Transverse colon (tissue), 4 donors: ENCODE measurements around the gene CTNNBL1. TPM values are rescaled to one million over a fixed set of nuclear protein-coding genes. Genes with fewer than 3 reads are reported as not detected.

Experiments used
- DNase-seq: peaks from one replicate; pipeline ENCODE4 v3.0.0-alpha.2; 2019
- H3K27ac ChIP-seq, 4 donors: fragments of 200-600 bp; sonication (generic); 2 replicates each; pipeline ENCODE4 v1.5.1; 2016 to 2018; ENCODE audit warnings: inconsistent platforms in 4 of 4
- H3K27me3 ChIP-seq: fragments of 200-600 bp; sonication (generic); 2 replicates; pipeline ENCODE4 v1.5.1; 2017; ENCODE audit warnings: inconsistent platforms
- H3K36me3 ChIP-seq, 4 donors: fragments of 200-600 bp; sonication (generic); 2 replicates each; pipeline ENCODE4 v1.5.1; 2017 to 2019; ENCODE audit warnings: inconsistent platforms in 4 of 4
- H3K4me1 ChIP-seq, 4 donors: fragments of 200-600 bp; sonication (generic); 2 replicates each; pipeline ENCODE4 v1.5.1; 2017 to 2020; ENCODE audit warnings: inconsistent platforms in 4 of 4
- H3K4me3 ChIP-seq, 4 donors: fragments of 200-600 bp; sonication (generic); 1 replicate in 1 of 4; 2 replicates in 3 of 4; pipeline versions ENCODE4 v1.5.1 to v1.6.1; 2017 to 2019; ENCODE audit warnings: inconsistent platforms in 4 of 4
- H3K9me3 ChIP-seq, 2 donors: fragments of 200-600 bp; sonication (generic); 2 replicates each; pipeline ENCODE4 v1.5.1; 2017 to 2019; ENCODE audit warnings: inconsistent platforms in 2 of 2
- CTCF ChIP-seq, 5 experiments: fragments of 200-600 bp in 3 of 5; fragments of 450-650 bp in 2 of 5; sonication (generic) in 3 of 5; IDR thresholded peaks; 1 replicate in 2 of 5; 2 replicates in 3 of 5; pipeline ENCODE4 v1.5.1; 2016 to 2017; ENCODE audit warnings: antibody characterized with exemption in 5 of 5, inconsistent platforms in 3 of 5, mild to moderate bottlenecking in 2 of 5, moderate library complexity in 1 of 5
- EP300 ChIP-seq: sonication (generic); formaldehyde crosslinking; IDR thresholded peaks from one replicate; pipeline ENCODE4 v1.6.1; 2017; ENCODE audit warnings: antibody characterized with exemption, low read depth
- POLR2A ChIP-seq: fragments of 450-650 bp; IDR thresholded peaks from one replicate; pipeline ENCODE4 v1.6.1; 2016; ENCODE audit warnings: antibody characterized with exemption, mild to moderate bottlenecking, moderate library complexity
- POLR2AphosphoS5 ChIP-seq, 3 donors: sonication (generic); formaldehyde crosslinking; IDR thresholded peaks; one replicate each; pipeline ENCODE4 v1.6.1; 2016; ENCODE audit warnings: antibody characterized with exemption in 3 of 3
- WGBS, 2 donors: methylation state at CpG; one replicate each; pipeline ENCODE4 v1.1.5; 2018; ENCODE audit warnings: low coverage in 1 of 2; 5-methylcytosine and 5-hydroxymethylcytosine counted together
- in situ Hi-C, 4 donors: fragments of 200-750 bp; cut with MboI; loops; one replicate each; pipeline versions ENCODE4 v1.15.0 to v1.15.1; 2017; ENCODE audit warnings: low sequenced_read_pairs in 3 of 4, low pct_ligation_motif_present in 1 of 4, low pct_unique_long_range_greater_than_20kb in 1 of 4
- intact Hi-C: fragments of 100-400 bp; cut with DNase I; formaldehyde crosslinking; loops from one replicate; pipeline ENCODE4 v1.15.1; 2023; ENCODE audit warnings: low total_unique reads
- total RNA-seq, 4 donors: library from RNA; depleted of rRNA; stranded (reverse); fragments of >200 nt; gene quantifications; one replicate each; pipeline ENCODE4 v1.1.0, GENCODE V29; 2016

Gene CTNNBL1
- 10 to 100 TPM; 18.7 to 49.0 (median 22.4) TPM for total RNA-seq

DNA sequence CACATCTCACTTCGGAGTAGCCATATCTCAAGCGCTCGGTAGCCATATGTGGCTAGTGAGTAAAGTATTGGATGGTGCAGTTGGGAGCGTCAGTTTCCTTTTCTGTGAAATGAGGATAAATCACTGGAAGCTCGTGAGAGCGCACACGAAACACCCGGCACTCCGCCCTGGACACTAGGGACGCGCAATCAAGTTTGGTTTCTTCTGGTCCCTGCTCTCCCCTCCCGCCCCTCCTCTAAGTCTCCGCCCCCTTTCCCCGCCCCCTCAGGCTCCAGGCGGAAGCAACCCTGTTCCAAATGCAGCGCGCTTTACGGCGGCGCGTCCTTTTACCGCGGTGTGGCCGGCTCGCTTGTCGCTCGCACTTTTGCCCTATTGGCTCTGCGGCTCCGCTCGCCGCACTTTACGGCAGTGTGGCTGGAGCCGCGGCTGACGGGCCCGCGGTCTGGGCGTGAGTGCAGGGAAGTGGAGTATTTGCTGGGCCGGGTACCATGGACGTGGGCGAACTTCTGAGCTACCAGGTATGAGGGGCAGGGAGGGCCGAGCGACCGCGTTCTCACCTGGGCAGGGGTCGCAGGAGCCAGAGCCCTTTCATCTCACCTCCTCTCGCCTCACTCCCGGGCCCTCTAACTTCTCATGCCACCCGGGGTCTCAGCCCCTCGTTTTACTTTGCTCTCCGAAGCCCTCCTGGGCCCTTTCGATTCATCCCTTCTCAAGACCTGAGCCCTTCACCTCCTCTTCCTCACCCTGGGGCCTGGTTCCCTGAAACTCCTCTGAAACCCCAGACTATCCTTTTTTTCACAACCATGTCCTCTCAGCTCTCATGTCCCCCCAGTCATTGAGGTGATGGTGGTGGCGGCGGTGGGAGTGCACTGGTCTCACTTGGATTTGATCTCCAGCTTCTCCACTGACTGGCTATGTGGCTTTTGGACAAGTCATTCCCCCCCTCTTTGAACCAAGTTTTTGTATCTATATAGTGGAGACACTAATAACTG lies at the start of gene CTNNBL1:
CTNNBL1 (plus strand) TSS at position 396 of the 992 bp plus-strand sequence; CDS start at position 489, 93 bp downstream.
- in situ Hi-C loops, result no loop called here
- DNase-seq, result peak; percentile 98
- H3K27me3 ChIP-seq, result peaks cover 26% of the 10 kb centered on the region
- peaks cover 6 to 18% (median 10%) of the 10 kb centered on the region in 4 donors for H3K4me1 ChIP-seq
- H3K9me3 ChIP-seq, result no peaks in the 10 kb centered on the region
- H3K4me3 ChIP-seq, result peak within 1 kb of the TSS; percentile 70 to 100 (median 96)
- intact Hi-C loops, result no loop called here
- H3K27ac ChIP-seq, result peak within 1 kb of the TSS; percentile 63 to 87 (median 80)
- TF ChIP-seq POLR2AphosphoS5 (IDR thresholded peaks at IDR 0.05), result peak; percentile 89 to 94 (median 92)
- peak in 1 of 5 experiments; percentile 16 for TF ChIP-seq CTCF (IDR thresholded peaks at IDR 0.05)
- peak; percentile 76 for TF ChIP-seq POLR2A
- TF ChIP-seq EP300, result no peak
- 1 to 5% methylated on average over 11 to 44 of the region's 54 CpGs for WGBS, 2 donors
- no peaks in the 10 kb centered on the region for H3K36me3 ChIP-seq

GRCh38 chr20:37644605-37645004 lies 49.2 kb upstream of the CTNNBL1 start:
- WGBS, 2 donors, result 57 to 78% methylated on average over 1 of the region's 1 CpG
- H3K27ac ChIP-seq, result no peak overlapping the region
- intact Hi-C loops, result no loop called here
- no peak for DNase-seq
- no peak overlapping the region for H3K4me3 ChIP-seq
- in situ Hi-C loops, result no loop called here
- no peak for TF ChIP-seq CTCF (IDR thresholded peaks at IDR 0.05)
- no peak for TF ChIP-seq EP300
- no peak for TF ChIP-seq POLR2A
- no peaks in the 10 kb centered on the region for H3K36me3 ChIP-seq
- H3K4me1 ChIP-seq, result no peaks in the 10 kb centered on the region
- H3K27me3 ChIP-seq, result peaks cover 42% of the 10 kb centered on the region
- no peaks in the 10 kb centered on the region for H3K9me3 ChIP-seq

DNA sequence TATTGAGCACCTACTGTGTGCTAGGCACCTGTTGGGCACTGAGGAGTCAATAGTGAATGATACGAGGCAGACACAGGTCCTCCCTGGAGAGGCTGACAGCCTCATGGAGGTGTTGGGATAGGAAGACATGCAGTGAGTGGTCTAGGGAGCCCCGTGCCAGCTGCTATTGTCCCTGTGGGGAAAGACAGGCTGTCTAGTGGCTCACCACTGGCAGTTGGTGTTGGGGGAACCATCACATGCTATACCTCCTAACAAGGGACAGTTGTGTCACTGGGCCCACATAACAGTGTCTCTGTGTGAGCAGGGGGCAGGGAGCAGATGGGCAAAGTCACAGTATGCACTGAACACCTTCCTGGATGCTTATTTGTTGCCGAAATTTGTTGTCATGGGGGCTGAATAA lies 45.9 kb upstream of the CTNNBL1 start:
- no peak for DNase-seq
- Histone ChIP-seq H3K4me1 (no peaks in the 10 kb centered on the region), H3K4me3 (no peak overlapping the region), H3K27me3 (peaks cover 22% of the 10 kb centered on the region), H3K9me3 (no peaks in the 10 kb centered on the region), H3K27ac (no peak overlapping the region), H3K36me3 (no peaks in the 10 kb centered on the region)
- WGBS, 2 donors, result 73% methylated on average over 3 of the region's 3 CpGs; no CpG with 5 or more reads in 1 of the 2 donors
- TF ChIP-seq EP300, result no peak
- no peak for TF ChIP-seq CTCF (IDR thresholded peaks at IDR 0.05)
- TF ChIP-seq POLR2AphosphoS5 (IDR thresholded peaks at IDR 0.05), result no peak
- TF ChIP-seq POLR2A, result no peak
- in situ Hi-C loops, result no loop called here
- intact Hi-C loops, result no loop called here

DNA sequence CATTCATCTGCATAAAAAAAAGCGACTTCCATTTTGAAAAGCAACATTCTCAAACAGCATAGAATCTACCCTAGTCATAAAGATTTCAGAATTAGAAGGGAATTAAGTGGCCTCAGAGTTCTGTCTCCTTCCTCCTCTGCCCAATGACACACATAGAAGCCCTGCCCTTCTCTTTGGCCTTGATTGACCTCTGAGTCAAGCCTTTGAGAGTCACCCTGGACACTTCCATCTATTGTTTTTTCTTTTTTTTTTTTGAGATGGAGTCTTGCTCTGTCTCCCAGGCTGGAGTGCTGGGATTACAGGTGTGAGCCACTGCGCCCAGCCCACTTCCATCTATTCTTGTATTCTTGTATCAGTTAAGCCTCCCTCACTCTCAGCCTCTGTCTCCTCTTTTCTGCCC lies 44.8 kb upstream of the CTNNBL1 start:
- H3K4me3 ChIP-seq, result no peak overlapping the region
- no peak overlapping the region for H3K27ac ChIP-seq
- 67 to 71% methylated on average over 2 of the region's 2 CpGs for WGBS, 2 donors
- peaks cover 13% of the 10 kb centered on the region for H3K27me3 ChIP-seq
- no peaks in the 10 kb centered on the region for H3K4me1 ChIP-seq
- no peak for DNase-seq
- H3K9me3 ChIP-seq, result no peaks in the 10 kb centered on the region
- no peak for TF ChIP-seq POLR2A
- TF ChIP-seq POLR2AphosphoS5 (IDR thresholded peaks at IDR 0.05), result no peak
- no peak for TF ChIP-seq EP300
- TF ChIP-seq CTCF (IDR thresholded peaks at IDR 0.05), result no peak
- H3K36me3 ChIP-seq, result no peaks in the 10 kb centered on the region
- in situ Hi-C loops, result no loop called here
- intact Hi-C loops, result no loop called here
